ENCODE measurements around the gene SLC22A15.

The SLC22A15 gene

DNA sequence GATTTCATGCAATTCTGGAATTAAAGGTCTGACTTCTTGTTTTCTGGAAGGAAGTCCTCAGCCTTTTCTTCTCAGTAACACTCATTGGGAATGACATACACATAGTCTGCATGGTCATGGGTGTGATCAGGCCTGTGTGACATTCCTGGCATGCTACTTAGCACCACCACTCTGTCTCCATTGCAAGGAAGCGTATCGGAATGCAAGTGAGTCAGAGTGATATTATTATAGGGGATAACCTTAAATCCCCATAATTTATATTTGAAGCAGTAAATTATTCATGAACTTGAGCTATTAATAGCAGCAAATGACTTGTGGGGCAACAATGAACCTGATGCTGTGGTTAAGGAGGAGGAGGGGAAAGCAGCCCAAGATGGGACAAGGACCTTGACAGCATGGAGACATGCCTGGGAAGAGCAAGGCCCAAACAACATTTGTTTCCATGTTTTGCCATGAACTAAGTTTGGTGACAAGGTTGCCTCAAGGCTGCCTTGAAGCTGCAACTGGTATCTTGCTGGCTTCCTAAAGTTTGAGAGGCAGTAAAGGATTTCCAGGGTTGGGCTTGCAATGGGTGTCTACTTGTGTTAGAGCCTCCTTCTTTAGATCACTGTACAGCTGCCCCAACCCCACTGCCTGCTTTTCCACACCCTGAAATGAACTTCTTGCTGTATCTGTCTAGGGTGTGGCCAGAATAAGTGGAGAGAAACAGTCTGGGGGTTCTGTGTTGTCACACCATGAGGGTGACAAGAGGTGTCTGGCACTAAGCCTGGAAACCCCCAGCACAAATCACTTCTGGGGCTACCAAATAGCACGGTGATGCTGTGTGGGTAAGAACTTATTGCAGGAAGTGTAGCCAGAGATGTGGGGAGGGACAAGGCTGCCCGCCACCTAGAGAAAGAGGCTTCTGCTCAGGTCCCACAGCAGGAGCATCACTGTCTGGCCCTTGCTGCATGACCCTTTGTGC, 139.4 kb downstream of the SLC22A15 start:
- no peak for DNase-seq (ENCODE audit: extremely low read depth, low read depth)
- no peak overlapping the region for H3K4me3 ChIP-seq (replicated peaks; ENCODE audit: low read depth, low read length)
- TF ChIP-seq, protein P1, sequence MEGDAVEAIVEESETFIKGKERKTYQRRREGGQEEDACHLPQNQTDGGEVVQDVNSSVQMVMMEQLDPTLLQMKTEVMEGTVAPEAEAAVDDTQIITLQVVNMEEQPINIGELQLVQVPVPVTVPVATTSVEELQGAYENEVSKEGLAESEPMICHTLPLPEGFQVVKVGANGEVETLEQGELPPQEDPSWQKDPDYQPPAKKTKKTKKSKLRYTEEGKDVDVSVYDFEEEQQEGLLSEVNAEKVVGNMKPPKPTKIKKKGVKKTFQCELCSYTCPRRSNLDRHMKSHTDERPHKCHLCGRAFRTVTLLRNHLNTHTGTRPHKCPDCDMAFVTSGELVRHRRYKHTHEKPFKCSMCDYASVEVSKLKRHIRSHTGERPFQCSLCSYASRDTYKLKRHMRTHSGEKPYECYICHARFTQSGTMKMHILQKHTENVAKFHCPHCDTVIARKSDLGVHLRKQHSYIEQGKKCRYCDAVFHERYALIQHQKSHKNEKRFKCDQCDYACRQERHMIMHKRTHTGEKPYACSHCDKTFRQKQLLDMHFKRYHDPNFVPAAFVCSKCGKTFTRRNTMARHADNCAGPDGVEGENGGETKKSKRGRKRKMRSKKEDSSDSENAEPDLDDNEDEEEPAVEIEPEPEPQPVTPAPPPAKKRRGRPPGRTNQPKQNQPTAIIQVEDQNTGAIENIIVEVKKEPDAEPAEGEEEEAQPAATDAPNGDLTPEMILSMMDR (IDR thresholded peaks at IDR 0.05; ENCODE audit: low read depth, low read length, missing control alignments), result no peak

DNA sequence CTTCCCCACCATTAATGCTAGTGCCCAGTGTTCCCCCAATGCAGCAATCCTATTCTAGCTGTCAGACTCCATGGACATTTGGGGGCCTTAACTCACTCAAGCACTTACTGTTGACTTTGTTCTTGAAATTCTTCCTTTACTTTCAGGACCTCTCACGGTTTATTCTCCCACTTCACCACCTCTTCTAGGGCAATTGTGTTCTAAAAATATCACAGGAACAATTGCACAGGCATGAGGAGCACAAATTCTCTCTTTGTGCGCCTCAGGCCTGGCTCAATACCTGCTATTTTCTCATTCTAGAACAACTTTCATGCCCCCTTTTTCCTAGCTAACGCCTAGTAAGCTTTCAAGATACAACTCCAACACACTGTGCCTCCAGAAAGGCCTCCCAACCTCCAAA, 142.2 kb downstream of the SLC22A15 start:
- no peak for DNase-seq (ENCODE audit: extremely low read depth, low read depth)
- TF ChIP-seq, protein P1 (IDR thresholded peaks at IDR 0.05; ENCODE audit: low read depth, low read length, missing control alignments), result no peak
- H3K4me3 ChIP-seq (replicated peaks; ENCODE audit: low read depth, low read length), result no peak overlapping the region
